IPS DF 4.7 (cell line): Measurements from ENCODE around the gene CAAP1.
"Not testable (repeated sequence)": the region's sequence is repeated elsewhere in the genome, so short reads cannot be mapped to it uniquely, and the experiment has no call there.

ENCODE experiments used
- DNase-seq: peaks from one replicate; pipeline ENCODE4 v3.0.0-alpha.2; 2013; ENCODE audit warnings: low spot score; ENCODE audit errors: extremely low read depth

Gene CAAP1

GRCh38 chr9:26833792-26834191 lies 58.8 kb downstream of the CAAP1 start:
- no peak for DNase-seq

DNA sequence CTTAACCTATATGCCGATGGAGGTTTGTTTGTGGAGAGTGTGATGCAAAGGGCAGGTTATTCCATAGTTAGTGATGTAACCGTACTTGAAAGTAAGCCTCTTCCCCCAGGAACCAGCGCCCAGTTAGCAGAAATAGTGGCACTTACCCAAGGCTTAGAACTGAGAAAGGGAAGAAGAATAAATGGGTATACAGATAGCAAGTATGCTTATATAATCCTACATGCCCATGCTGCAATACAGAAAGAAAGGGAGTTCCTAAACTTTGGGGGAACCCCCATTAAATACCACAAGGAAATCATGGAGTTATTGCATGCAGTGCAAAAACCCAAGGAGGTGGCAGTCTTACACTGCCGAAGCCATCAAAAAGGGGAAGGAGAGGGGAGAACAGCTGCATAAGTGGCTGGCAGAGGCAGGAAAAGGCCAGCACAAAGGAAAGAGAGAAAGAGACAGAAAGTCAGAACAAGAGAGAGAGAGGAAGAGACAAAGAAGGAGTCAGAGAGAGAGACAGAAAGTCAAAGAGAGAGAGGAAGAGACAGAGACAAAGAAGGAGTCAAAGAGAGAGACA lies 64.1 kb downstream of the CAAP1 start:
- not testable (repeated sequence) for DNase-seq

GRCh38 chr9:26814799-26815198 lies 77.8 kb downstream of the CAAP1 start:
- DNase-seq, result no peak

- no peak for DNase-seq
These were observed 79.4 kb downstream of the CAAP1 start for GRCh38 chr9:26813247-26813646.

DNA sequence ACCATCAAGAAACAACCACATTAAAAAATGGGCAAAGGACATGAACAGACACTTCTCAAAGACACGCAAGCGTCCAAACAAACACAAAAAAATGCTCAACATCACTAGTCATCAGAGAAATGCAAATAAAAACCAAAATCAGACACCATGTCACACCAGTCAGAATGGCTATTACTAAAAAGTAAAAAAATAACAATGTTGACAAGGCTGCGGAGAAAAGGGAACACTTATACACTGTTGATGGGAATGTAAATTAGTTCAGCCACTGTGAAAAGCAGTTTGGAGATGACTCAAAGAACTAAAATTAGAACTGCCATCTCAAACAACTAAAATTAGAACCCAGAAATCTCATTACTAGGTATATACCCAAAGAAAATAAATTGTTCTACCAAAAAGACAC lies 80.4 kb downstream of the CAAP1 start:
- DNase-seq, result no peak

DNA sequence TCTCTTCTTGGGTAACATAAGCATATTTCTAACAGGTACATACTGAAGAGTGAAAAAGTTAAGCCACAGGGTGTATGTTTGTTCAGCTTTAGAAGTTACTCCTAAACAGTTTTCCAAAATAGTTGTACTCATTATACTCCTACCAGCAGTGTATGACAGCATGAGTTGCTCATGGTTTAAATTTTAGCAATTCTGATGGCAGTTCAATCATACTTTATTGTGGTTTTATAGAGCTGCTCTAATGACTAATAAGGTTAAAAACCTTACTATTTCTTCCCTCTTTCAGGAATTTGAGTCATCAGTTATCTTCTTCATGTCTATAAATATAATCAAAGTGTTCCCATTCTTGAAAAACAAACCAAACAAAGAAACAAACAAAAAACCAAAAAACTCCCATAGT lies 81.5 kb downstream of the CAAP1 start:
- DNase-seq, result no peak

DNA sequence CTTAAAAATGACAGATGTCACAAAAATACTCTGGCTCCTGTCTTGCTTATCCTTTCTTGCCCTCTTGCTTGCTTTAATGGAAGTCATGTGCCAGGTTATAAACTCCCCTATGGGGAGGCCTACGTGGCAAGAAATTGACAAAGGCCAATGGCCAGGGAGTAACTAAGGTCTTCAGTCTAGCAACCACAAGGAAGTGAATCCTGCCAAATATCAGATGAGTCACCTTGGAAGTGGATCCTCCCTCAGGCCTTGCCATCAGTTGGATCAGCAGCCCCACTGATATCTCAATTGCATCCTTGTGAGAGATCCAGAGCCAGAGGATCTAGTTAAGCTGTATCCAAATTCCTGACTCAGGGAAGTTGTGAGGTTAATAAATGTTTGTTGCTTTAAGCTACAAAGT lies 82.8 kb downstream of the CAAP1 start:
- DNase-seq, result no peak

DNA sequence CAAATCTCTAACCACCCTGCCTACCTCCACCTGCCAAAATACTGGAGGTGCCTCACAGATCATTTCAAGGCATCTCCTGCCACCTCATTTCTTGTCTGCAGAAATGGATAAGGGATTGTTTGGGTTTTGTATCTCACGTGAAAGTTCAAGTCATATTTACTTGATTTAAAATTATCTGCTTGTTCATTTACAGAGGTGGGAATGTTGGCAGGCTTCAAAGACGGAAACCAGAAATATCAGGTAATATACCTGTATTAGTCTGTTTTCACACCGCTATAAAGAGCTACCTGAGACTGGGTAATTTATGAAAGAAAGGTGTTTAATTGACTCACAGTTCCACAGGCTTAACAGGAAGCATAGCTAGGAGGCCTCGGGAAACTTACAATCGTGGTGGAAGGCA lies 85.4 kb downstream of the CAAP1 start:
- DNase-seq, result no peak

DNA sequence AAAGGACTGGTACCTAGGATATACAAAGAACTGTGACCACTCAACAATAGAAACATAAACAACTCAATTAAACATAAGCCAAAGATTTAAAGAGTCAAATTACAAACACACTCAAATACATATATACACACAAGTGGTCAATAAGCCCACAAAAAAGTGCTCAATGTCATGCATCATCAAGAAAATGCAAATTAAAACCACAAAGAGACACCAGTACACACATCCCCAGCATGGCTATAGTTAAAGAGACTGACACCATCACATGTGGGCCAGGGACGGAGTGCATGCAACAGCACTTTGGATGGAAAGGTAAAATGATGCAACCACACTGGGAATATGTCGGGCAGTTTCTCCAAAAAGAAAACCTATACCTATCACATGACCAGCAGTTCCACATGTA lies 89.7 kb downstream of the CAAP1 start:
- no peak for DNase-seq

DNA sequence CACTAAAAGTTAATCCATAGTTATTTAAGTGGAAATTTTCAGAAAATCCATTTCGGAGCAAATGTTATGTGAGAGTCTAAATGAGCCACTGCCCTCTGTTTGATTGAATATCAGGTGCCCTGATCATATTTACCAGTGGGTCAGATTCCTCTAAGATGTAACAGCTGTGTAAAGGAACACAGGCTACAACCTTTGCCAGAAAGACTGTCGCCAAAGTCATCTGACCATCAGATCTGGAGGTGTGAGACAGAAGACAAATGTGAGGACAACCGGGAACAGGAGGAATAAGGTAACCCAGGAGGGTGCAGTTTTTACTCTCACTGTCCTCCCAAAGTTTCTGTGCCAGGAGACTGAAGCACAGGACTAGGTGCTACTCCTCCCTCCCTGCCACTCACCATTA lies 90.8 kb downstream of the CAAP1 start:
- no peak for DNase-seq

GRCh38 chr9:26800322-26800721 lies 92.3 kb downstream of the CAAP1 start:
- DNase-seq, result no peak

DNA sequence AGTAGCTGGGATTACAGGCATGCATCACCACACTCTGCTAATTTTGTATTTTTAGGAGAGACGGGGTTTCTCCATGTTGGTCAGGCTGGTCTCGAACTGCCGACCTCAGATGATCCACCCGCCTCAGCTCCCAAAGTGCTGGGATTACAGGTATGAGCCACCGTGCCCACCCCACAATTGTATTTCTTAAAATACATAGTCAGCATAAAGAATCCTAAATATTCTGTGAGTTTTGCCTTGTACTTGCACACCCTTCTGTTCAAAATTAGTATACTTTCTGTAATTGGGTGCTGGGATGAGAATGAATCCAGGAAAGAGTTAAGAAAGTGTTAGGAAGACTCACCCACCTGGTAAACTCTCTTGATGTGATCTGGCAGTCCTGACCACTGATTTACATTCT lies 101.3 kb downstream of the CAAP1 start:
- DNase-seq, result no peak
